ENCODE measurements around the gene IQCK.
A peak's percentile ranks its signal among the peaks of the same experiment; 100 is the strongest.

- TF ChIP-seq EZH2phosphoT487 (IDR thresholded peaks at IDR 0.05; ENCODE audit: low read depth) (no peak), CTCF (IDR thresholded peaks at IDR 0.05; ENCODE audit: low read depth, low read length) (peak; percentile 27)
These were observed 37.2 kb upstream of the IQCK start for GRCh38 chr16:19680881-19681340.
